SK-N-SH (cell line): ENCODE measurements around the gene UBXN1. TPM values are rescaled to one million over a fixed set of nuclear protein-coding genes. Genes with fewer than 3 reads are reported as not detected.
A peak's percentile ranks its signal among the peaks of the same experiment; 100 is the strongest.

Experiments used
- CTCF ChIA-PET: fragments of 300-600, 350-600 bp; formaldehyde crosslinking; extraction: SDS; loops from one replicate; lab custom pipeline; 2021; lab: Yijun Ruan, JAX
- POLR2A ChIA-PET: fragments of 350-600 bp; sonication (Branson Sonifier 250); formaldehyde crosslinking; extraction: SDS; loops from one replicate; lab custom pipeline; 2020; ENCODE audit warnings: antibody characterized with exemption, inconsistent platforms; lab: Yijun Ruan, JAX
- DNase-seq: peaks from one replicate; pipeline ENCODE4 v3.0.0; 2012
- H2AFZ ChIP-seq: fragments of 200-600 bp; sonication (generic); 2 replicates; pipeline ENCODE4 v1.8.1; 2016; ENCODE audit warnings: antibody characterized with exemption, mild to moderate bottlenecking, low read depth
- H3F3A ChIP-seq: fragments of 200-600 bp; sonication (generic); replicated peaks from 2 replicates; pipeline ENCODE3; 2016; ENCODE audit warnings: antibody characterized with exemption, mild to moderate bottlenecking; ENCODE audit not compliant: insufficient read depth
- H3K27ac ChIP-seq, 2 experiments: fragments of 200-500 bp in 1 of 2; fragments of 200-600 bp in 1 of 2; sonication (Bioruptor generic) in 1 of 2; sonication (generic), shearing (Covaris generic) in 1 of 2; 2 replicates each; pipeline versions ENCODE4 v1.5.1 to v1.6.1; 2014 to 2016; ENCODE audit warnings: low read depth in 2 of 2, inconsistent platforms in 1 of 2, low read length in 1 of 2, mild to moderate bottlenecking in 1 of 2, mixed read lengths in 1 of 2
- H3K27me3 ChIP-seq: fragments of 200-600 bp; sonication (generic), shearing (Covaris generic); 2 replicates; pipeline ENCODE4 v1.6.1; 2016; ENCODE audit warnings: mixed run types; ENCODE audit not compliant: insufficient read depth
- H3K36me3 ChIP-seq, 2 experiments: fragments of 200-500 bp in 1 of 2; fragments of 200-600 bp in 1 of 2; sonication (Bioruptor generic) in 1 of 2; sonication (generic) in 1 of 2; replicated peaks in 1 of 2; 2 replicates each; pipeline versions ENCODE3 to v1.5.1; 2014 to 2016; ENCODE audit warnings: low read length in 1 of 2, mild to moderate bottlenecking in 1 of 2; ENCODE audit not compliant: insufficient read depth in 2 of 2, control insufficient read depth in 1 of 2
- H3K4me1 ChIP-seq, 2 experiments: fragments of 200-500 bp in 1 of 2; fragments of 200-600 bp in 1 of 2; sonication (Bioruptor generic) in 1 of 2; sonication (generic), shearing (Covaris generic) in 1 of 2; 2 replicates each; pipeline versions ENCODE4 v1.5.1 to v1.6.1; 2014 to 2016; ENCODE audit warnings: low read depth in 1 of 2, low read length in 1 of 2, mixed run types in 1 of 2; ENCODE audit not compliant: insufficient read depth in 2 of 2, control insufficient read depth in 1 of 2
- H3K4me2 ChIP-seq: fragments of 200-600 bp; sonication (generic), shearing (Covaris generic); 2 replicates; pipeline ENCODE4 v1.6.1; 2017; ENCODE audit warnings: mixed run types
- H3K4me3 ChIP-seq, 2 experiments: fragments of 200-500 bp in 1 of 2; fragments of 200-600 bp in 1 of 2; sonication (Bioruptor generic) in 1 of 2; sonication (generic), shearing (Covaris generic) in 1 of 2; 2 replicates each; pipeline versions ENCODE4 v1.5.1 to v1.8.1; 2014 to 2016; ENCODE audit warnings: low read depth in 2 of 2, inconsistent platforms in 1 of 2, low read length in 1 of 2, mild to moderate bottlenecking in 1 of 2, mixed read lengths in 1 of 2, moderate library complexity in 1 of 2
- H3K79me2 ChIP-seq: fragments of 200-600 bp; sonication (generic); 2 replicates; pipeline ENCODE4 v1.8.1; 2017; ENCODE audit warnings: mild to moderate bottlenecking; ENCODE audit not compliant: insufficient read depth
- H3K9ac ChIP-seq: fragments of 200-600 bp; sonication (generic); 2 replicates; pipeline ENCODE4 v1.6.1; 2017; ENCODE audit warnings: mixed run types
- H3K9me2 ChIP-seq: fragments of 200-600 bp; sonication (generic); 2 replicates; pipeline ENCODE4 v1.6.1; 2017; ENCODE audit warnings: mixed run types
- H3K9me3 ChIP-seq: fragments of 200-600 bp; sonication (generic); 2 replicates; pipeline ENCODE4 v1.6.1; 2017; ENCODE audit warnings: mixed run types, mild to moderate bottlenecking, moderate library complexity
- H4K20me1 ChIP-seq: fragments of 200-600 bp; sonication (generic); 2 replicates; pipeline ENCODE4 v1.6.1; 2017; ENCODE audit warnings: mild to moderate bottlenecking, mixed run types; ENCODE audit not compliant: insufficient read depth
- CHD2 ChIP-seq: fragments of 150-350 bp; IDR thresholded peaks from 2 replicates; pipeline ENCODE4 v1.6.1; 2018; ENCODE audit warnings: low read length; ENCODE audit not compliant: partially characterized antibody
- ELF1 ChIP-seq: IDR thresholded peaks from 2 replicates; pipeline ENCODE4 v1.4.0; 2012
- EP300 ChIP-seq, 2 experiments: IDR thresholded peaks; 2 replicates each; pipeline versions ENCODE4 v1.4.0 to v1.6.1; 2012; ENCODE audit warnings: borderline replicate concordance in 1 of 2, low read depth in 1 of 2, low read length in 1 of 2
- FOXJ3 ChIP-seq: sonication (generic); formaldehyde crosslinking; IDR thresholded peaks from 2 replicates; pipeline ENCODE4 v1.5.1; 2020; ENCODE audit warnings: mild to moderate bottlenecking, missing genetic modification reagents
- GABPA ChIP-seq: IDR thresholded peaks from 2 replicates; pipeline ENCODE4 v1.4.0; 2012; ENCODE audit warnings: low read depth, mild to moderate bottlenecking
- JUND ChIP-seq: IDR thresholded peaks from 2 replicates; pipeline ENCODE4 v1.4.0; 2012
- NFIC ChIP-seq: IDR thresholded peaks from 2 replicates; pipeline ENCODE4 v1.4.0; 2012; ENCODE audit warnings: borderline replicate concordance
- PBX3 ChIP-seq: IDR thresholded peaks from 2 replicates; pipeline ENCODE4; 2012
- POLR2AphosphoS5 ChIP-seq: IDR thresholded peaks from 2 replicates; pipeline ENCODE4 v1.6.1; 2012; ENCODE audit warnings: low read depth, low read length
- RAD21 ChIP-seq: IDR thresholded peaks from 2 replicates; pipeline ENCODE4 v1.6.1; 2012; ENCODE audit warnings: mild to moderate bottlenecking, low read length
- RFX5 ChIP-seq: IDR thresholded peaks from 2 replicates; pipeline ENCODE4 v1.6.1; 2012; ENCODE audit warnings: mild to moderate bottlenecking, improper control_type of control experiment, low read length
- RXRA ChIP-seq: IDR thresholded peaks from 2 replicates; pipeline ENCODE4 v1.4.0; 2012; ENCODE audit warnings: low read depth, mild to moderate bottlenecking, borderline replicate concordance
- SIN3A ChIP-seq: IDR thresholded peaks from 2 replicates; pipeline ENCODE4 v1.6.1; 2012; ENCODE audit warnings: low read depth, mild to moderate bottlenecking, low read length, moderate library complexity, borderline replicate concordance
- SMC3 ChIP-seq: IDR thresholded peaks from 2 replicates; pipeline ENCODE4 v1.6.1; 2012; ENCODE audit warnings: low read depth, low read length, improper control_type of control experiment
- TCF12 ChIP-seq: IDR thresholded peaks from 2 replicates; pipeline ENCODE4 v1.4.0; 2012
- TEAD4 ChIP-seq: IDR thresholded peaks from 2 replicates; pipeline ENCODE4 v1.4.0; 2012; ENCODE audit warnings: mild to moderate bottlenecking, borderline replicate concordance; ENCODE audit not compliant: insufficient read depth
- WGBS: methylation state at CpG from one replicate; pipeline ENCODE4 v1.1.6; 2017; ENCODE audit warnings: low lambda C conversion rate; 5-methylcytosine and 5-hydroxymethylcytosine counted together
- polyA plus RNA-seq, 3 experiments: library from polyadenylated mRNA; depleted of rRNA; stranded (reverse); fragments of >200 nt; gene quantifications; 2 replicates each; pipeline ENCODE4 v1.2.3, GENCODE V29; 2012
- TF ChIP-seq, protein P1 (sequence below): fragments of 200-600 bp; sonication (generic); IDR thresholded peaks from 2 replicates; pipeline ENCODE4 v1.6.1; 2017; ENCODE audit warnings: antibody characterized with exemption, mild to moderate bottlenecking, moderate library complexity
- TF ChIP-seq, protein P2 (sequence below): IDR thresholded peaks from 2 replicates; pipeline ENCODE4 v1.4.0; 2012; ENCODE audit warnings: low read depth, borderline replicate concordance
- TF ChIP-seq, protein P3 (sequence below): IDR thresholded peaks from 2 replicates; pipeline ENCODE4 v1.6.1; 2012; ENCODE audit warnings: mild to moderate bottlenecking, low read depth, low read length, moderate library complexity
- TF ChIP-seq, protein P4 (sequence below): IDR thresholded peaks from 2 replicates; pipeline ENCODE4 v1.4.0; 2012; ENCODE audit warnings: low read depth

UBXN1 gene
- polyA plus RNA-seq, 1 of the 3 experiments (the other 2 are of a cell fraction): 256 TPM

- peaks cover 23% of the 10 kb centered on the region for H3F3A ChIP-seq
- no peaks in the 10 kb centered on the region for H4K20me1 ChIP-seq
- no peak overlapping the region for H3K9ac ChIP-seq
- no peak for DNase-seq
- H2AFZ ChIP-seq: no peak overlapping the region
- no peak overlapping the region for H3K27ac ChIP-seq
- H3K4me3 ChIP-seq: no peak overlapping the region
- no peaks in the 10 kb centered on the region for H3K9me3 ChIP-seq
- H3K36me3 ChIP-seq: peaks cover 4 to 5% of the 10 kb centered on the region in 2 experiments
- ChIA-PET POLR2A (no interaction called here), CTCF (no interaction called here)
- H3K4me2 ChIP-seq: no peak overlapping the region
- 93% methylated on average over 7 of the region's 7 CpGs for WGBS
- TF ChIP-seq EP300 (IDR thresholded peaks at IDR 0.05; ENCODE audit: borderline replicate concordance in 1 of 2, low read depth in 1 of 2, low read length in 1 of 2): no peak
- TF ChIP-seq ELF1: no peak
- TF ChIP-seq TEAD4: no peak
- TF ChIP-seq JUND: no peak
- TF ChIP-seq SMC3: no peak
- H3K4me1 ChIP-seq: peaks cover 6 to 8% of the 10 kb centered on the region in 2 experiments; a peak in 3 of 4 replicates
- no peaks in the 10 kb centered on the region for H3K9me2 ChIP-seq
- H3K79me2 ChIP-seq: peaks cover 16% of the 10 kb centered on the region
- H3K27me3 ChIP-seq: no peaks in the 10 kb centered on the region
These were observed 3.6 kb upstream of the UBXN1 start for GRCh38 chr11:62682518-62682917.

GRCh38 chr11:62680825-62681240 is 2.0 kb upstream of the UBXN1 start:
- peaks cover 32% of the 10 kb centered on the region for H3K79me2 ChIP-seq
- CTCF ChIA-PET: interaction anchor here (0.6 to 3.7 kb wide), 26 partner anchors 8 to 301 kb away, joined by 3 to 31 read pairs (median 4); partner anchors contain the start of genes B3GAT3, C11orf98, CSKMT and EML3
- H3K4me1 ChIP-seq: peaks cover 11 to 15% of the 10 kb centered on the region in 2 experiments; a peak in 3 of 4 replicates
- DNase-seq: peak; percentile 71
- POLR2A ChIA-PET: interaction anchor here (0.6 to 2.0 kb wide), 8 partner anchors 9 to 160 kb away, joined by 3 to 11 read pairs (median 4); partner anchors contain the start of genes C11orf98, CSKMT, LBHD1 and UQCC3
- H3K9me2 ChIP-seq: no peaks in the 10 kb centered on the region
- WGBS: 52% methylated on average over 4 of the region's 4 CpGs
- H3F3A ChIP-seq: peaks cover 30% of the 10 kb centered on the region
- H3K4me2 ChIP-seq: no peak overlapping the region
- H3K27me3 ChIP-seq: no peaks in the 10 kb centered on the region
- H3K9me3 ChIP-seq: no peaks in the 10 kb centered on the region
- H2AFZ ChIP-seq: peak overlapping the region; percentile 79
- H3K9ac ChIP-seq: no peak overlapping the region
- peak overlapping the region; percentile 18 to 52; a peak in 2 of 4 replicates for H3K27ac ChIP-seq
- H3K36me3 ChIP-seq: peaks cover 17 to 19% of the 10 kb centered on the region in 2 experiments
- H3K4me3 ChIP-seq: no peak overlapping the region
- no peaks in the 10 kb centered on the region for H4K20me1 ChIP-seq
- TF ChIP-seq GABPA: no peak
- TF ChIP-seq PBX3: no peak
- TF ChIP-seq, protein P1, sequence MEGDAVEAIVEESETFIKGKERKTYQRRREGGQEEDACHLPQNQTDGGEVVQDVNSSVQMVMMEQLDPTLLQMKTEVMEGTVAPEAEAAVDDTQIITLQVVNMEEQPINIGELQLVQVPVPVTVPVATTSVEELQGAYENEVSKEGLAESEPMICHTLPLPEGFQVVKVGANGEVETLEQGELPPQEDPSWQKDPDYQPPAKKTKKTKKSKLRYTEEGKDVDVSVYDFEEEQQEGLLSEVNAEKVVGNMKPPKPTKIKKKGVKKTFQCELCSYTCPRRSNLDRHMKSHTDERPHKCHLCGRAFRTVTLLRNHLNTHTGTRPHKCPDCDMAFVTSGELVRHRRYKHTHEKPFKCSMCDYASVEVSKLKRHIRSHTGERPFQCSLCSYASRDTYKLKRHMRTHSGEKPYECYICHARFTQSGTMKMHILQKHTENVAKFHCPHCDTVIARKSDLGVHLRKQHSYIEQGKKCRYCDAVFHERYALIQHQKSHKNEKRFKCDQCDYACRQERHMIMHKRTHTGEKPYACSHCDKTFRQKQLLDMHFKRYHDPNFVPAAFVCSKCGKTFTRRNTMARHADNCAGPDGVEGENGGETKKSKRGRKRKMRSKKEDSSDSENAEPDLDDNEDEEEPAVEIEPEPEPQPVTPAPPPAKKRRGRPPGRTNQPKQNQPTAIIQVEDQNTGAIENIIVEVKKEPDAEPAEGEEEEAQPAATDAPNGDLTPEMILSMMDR: peak; percentile 64
- peak; percentile 50 for TF ChIP-seq SMC3
- TF ChIP-seq NFIC: no peak
- TF ChIP-seq, protein P2, sequence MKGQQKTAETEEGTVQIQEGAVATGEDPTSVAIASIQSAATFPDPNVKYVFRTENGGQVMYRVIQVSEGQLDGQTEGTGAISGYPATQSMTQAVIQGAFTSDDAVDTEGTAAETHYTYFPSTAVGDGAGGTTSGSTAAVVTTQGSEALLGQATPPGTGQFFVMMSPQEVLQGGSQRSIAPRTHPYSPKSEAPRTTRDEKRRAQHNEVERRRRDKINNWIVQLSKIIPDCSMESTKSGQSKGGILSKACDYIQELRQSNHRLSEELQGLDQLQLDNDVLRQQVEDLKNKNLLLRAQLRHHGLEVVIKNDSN: no peak
- no peak for TF ChIP-seq JUND
- TF ChIP-seq POLR2AphosphoS5: no peak
- TF ChIP-seq TEAD4: no peak
- TF ChIP-seq, protein P3, sequence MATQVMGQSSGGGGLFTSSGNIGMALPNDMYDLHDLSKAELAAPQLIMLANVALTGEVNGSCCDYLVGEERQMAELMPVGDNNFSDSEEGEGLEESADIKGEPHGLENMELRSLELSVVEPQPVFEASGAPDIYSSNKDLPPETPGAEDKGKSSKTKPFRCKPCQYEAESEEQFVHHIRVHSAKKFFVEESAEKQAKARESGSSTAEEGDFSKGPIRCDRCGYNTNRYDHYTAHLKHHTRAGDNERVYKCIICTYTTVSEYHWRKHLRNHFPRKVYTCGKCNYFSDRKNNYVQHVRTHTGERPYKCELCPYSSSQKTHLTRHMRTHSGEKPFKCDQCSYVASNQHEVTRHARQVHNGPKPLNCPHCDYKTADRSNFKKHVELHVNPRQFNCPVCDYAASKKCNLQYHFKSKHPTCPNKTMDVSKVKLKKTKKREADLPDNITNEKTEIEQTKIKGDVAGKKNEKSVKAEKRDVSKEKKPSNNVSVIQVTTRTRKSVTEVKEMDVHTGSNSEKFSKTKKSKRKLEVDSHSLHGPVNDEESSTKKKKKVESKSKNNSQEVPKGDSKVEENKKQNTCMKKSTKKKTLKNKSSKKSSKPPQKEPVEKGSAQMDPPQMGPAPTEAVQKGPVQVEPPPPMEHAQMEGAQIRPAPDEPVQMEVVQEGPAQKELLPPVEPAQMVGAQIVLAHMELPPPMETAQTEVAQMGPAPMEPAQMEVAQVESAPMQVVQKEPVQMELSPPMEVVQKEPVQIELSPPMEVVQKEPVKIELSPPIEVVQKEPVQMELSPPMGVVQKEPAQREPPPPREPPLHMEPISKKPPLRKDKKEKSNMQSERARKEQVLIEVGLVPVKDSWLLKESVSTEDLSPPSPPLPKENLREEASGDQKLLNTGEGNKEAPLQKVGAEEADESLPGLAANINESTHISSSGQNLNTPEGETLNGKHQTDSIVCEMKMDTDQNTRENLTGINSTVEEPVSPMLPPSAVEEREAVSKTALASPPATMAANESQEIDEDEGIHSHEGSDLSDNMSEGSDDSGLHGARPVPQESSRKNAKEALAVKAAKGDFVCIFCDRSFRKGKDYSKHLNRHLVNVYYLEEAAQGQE: no peak
- peak; percentile 74 for TF ChIP-seq RAD21
- TF ChIP-seq ELF1: no peak
- no peak for TF ChIP-seq RFX5
- no peak for TF ChIP-seq SIN3A
- TF ChIP-seq TCF12: no peak
- TF ChIP-seq CHD2: no peak
- TF ChIP-seq EP300 (IDR thresholded peaks at IDR 0.05; ENCODE audit: borderline replicate concordance in 1 of 2, low read depth in 1 of 2, low read length in 1 of 2): no peak
- TF ChIP-seq, protein P4, sequence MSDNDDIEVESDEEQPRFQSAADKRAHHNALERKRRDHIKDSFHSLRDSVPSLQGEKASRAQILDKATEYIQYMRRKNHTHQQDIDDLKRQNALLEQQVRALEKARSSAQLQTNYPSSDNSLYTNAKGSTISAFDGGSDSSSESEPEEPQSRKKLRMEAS: no peak
- TF ChIP-seq RXRA: no peak
- TF ChIP-seq FOXJ3 (CRISPR knock-in tag): no peak
